Measurements from ENCODE around the gene MTOR. TPM values are rescaled to one million over a fixed set of nuclear protein-coding genes. Genes with fewer than 3 reads are reported as not detected.
"Not testable (repeated sequence)": the region's sequence is repeated elsewhere in the genome, so short reads cannot be mapped to it uniquely, and the experiment has no call there.

MTOR gene
- total and polyA plus RNA-seq, 2 donors = 21.0 to 26.5 TPM

GRCh38 chr1:11194407-11195176, 67.8 kb downstream of the MTOR start:
- Histone ChIP-seq H3K27ac (ENCODE audit: low read depth) (no peak overlapping the region), H3K4me1 (ENCODE audit: insufficient read depth) (no peaks in the 10 kb centered on the region), H3K36me3 (ENCODE audit: insufficient read depth) (peaks cover 10% of the 10 kb centered on the region), H3K4me3 (ENCODE audit: low read depth, low read length) (no peak overlapping the region)
- WGBS = 91% methylated on average over 14 of the region's 14 CpGs
- no peak for DNase-seq (ENCODE audit: extremely low spot score)

- WGBS = 93% methylated on average over 11 of the region's 11 CpGs
- H3K36me3 ChIP-seq (ENCODE audit: insufficient read depth) = peaks cover 8% of the 10 kb centered on the region
Observed at GRCh38 chr1:11193376-11193775, 69.0 kb downstream of the MTOR start.

GRCh38 chr1:11188858-11189451, 73.4 kb downstream of the MTOR start, which contains the start of gene ANGPTL7:
Gene ANGPTL7 (plus strand): TSS chr1:11189355. CDS start chr1:11189580, 225 bp downstream.
- DNase-seq (ENCODE audit: extremely low spot score) = no peak
- Histone ChIP-seq H3K36me3 (ENCODE audit: insufficient read depth) (peaks cover 2% of the 10 kb centered on the region), H3K4me1 (ENCODE audit: insufficient read depth) (no peaks in the 10 kb centered on the region), H3K27ac (ENCODE audit: low read depth) (no peak within 1 kb of the TSS), H3K4me3 (ENCODE audit: low read depth, low read length) (no peak within 1 kb of the TSS)
- WGBS = 73% methylated on average over 8 of the region's 8 CpGs

More at GRCh38 chr1:11193376-11193775, 69.0 kb downstream of the MTOR start:
- Histone ChIP-seq H3K4me3 (ENCODE audit: low read depth, low read length) (no peak overlapping the region), H3K4me1 (ENCODE audit: insufficient read depth) (no peaks in the 10 kb centered on the region), H3K27ac (ENCODE audit: low read depth) (no peak overlapping the region)
- no peak for DNase-seq (ENCODE audit: extremely low spot score)

- WGBS = 61% methylated on average over 1 of the region's 1 CpG
- Histone ChIP-seq H3K4me1 (ENCODE audit: insufficient read depth) (no peaks in the 10 kb centered on the region), H3K27ac (ENCODE audit: low read depth) (no peak overlapping the region), H3K36me3 (ENCODE audit: insufficient read depth) (peaks cover under 1% of the 10 kb centered on the region), H3K4me3 (ENCODE audit: low read depth, low read length) (no peak overlapping the region)
- no peak for DNase-seq (ENCODE audit: extremely low spot score)
Observed at GRCh38 chr1:11188381-11188780, 74.0 kb downstream of the MTOR start.

- no peaks in the 10 kb centered on the region for H3K4me1 ChIP-seq (ENCODE audit: insufficient read depth)
- no peak for DNase-seq (ENCODE audit: extremely low spot score)
- H3K27ac ChIP-seq (ENCODE audit: low read depth) = no peak overlapping the region
- no peaks in the 10 kb centered on the region for H3K36me3 ChIP-seq (ENCODE audit: insufficient read depth)
- no peak overlapping the region for H3K4me3 ChIP-seq (ENCODE audit: low read depth, low read length)
- WGBS = 64% methylated on average over 2 of the region's 2 CpGs
Observed at GRCh38 chr1:11187931-11188330, 74.4 kb downstream of the MTOR start.

GRCh38 chr1:11187494-11187893, 74.9 kb downstream of the MTOR start:
- H3K36me3 ChIP-seq (ENCODE audit: insufficient read depth) = no peaks in the 10 kb centered on the region
- H3K27ac ChIP-seq (ENCODE audit: low read depth) = no peak overlapping the region
- H3K4me3 ChIP-seq (ENCODE audit: low read depth, low read length) = no peak overlapping the region
- DNase-seq (ENCODE audit: extremely low spot score) = no peak
- 72% methylated on average over 2 of the region's 2 CpGs for WGBS
- H3K4me1 ChIP-seq (ENCODE audit: insufficient read depth) = no peaks in the 10 kb centered on the region

GRCh38 chr1:11187000-11187399, 75.4 kb downstream of the MTOR start:
- Histone ChIP-seq H3K4me1 (ENCODE audit: insufficient read depth) (no peaks in the 10 kb centered on the region), H3K4me3 (ENCODE audit: low read depth, low read length) (no peak overlapping the region), H3K27ac (ENCODE audit: low read depth) (no peak overlapping the region), H3K36me3 (ENCODE audit: insufficient read depth) (no peaks in the 10 kb centered on the region)
- 93% methylated on average over 3 of the region's 3 CpGs for WGBS
- no peak for DNase-seq (ENCODE audit: extremely low spot score)

- Histone ChIP-seq H3K36me3 (ENCODE audit: insufficient read depth) (no peaks in the 10 kb centered on the region), H3K27ac (ENCODE audit: low read depth) (no peak overlapping the region), H3K4me1 (ENCODE audit: insufficient read depth) (no peaks in the 10 kb centered on the region), H3K4me3 (ENCODE audit: low read depth, low read length) (no peak overlapping the region)
- no peak for DNase-seq (ENCODE audit: extremely low spot score)
- WGBS = 92% methylated on average over 1 of the region's 1 CpG
Observed at GRCh38 chr1:11184973-11185372, 77.4 kb downstream of the MTOR start.

- no peak overlapping the region for H3K27ac ChIP-seq (ENCODE audit: low read depth)
- no peak overlapping the region for H3K4me3 ChIP-seq (ENCODE audit: low read depth, low read length)
- no peak for DNase-seq (ENCODE audit: extremely low spot score)
- peaks cover 2% of the 10 kb centered on the region for H3K4me1 ChIP-seq (ENCODE audit: insufficient read depth)
- no peaks in the 10 kb centered on the region for H3K36me3 ChIP-seq (ENCODE audit: insufficient read depth)
- WGBS = 98% methylated on average over 3 of the region's 3 CpGs
Observed at GRCh38 chr1:11182884-11183283, 79.5 kb downstream of the MTOR start.

GRCh38 chr1:11180342-11180744, 82.0 kb downstream of the MTOR start:
- H3K4me3 ChIP-seq (ENCODE audit: low read depth, low read length) = no peak overlapping the region
- H3K4me1 ChIP-seq (ENCODE audit: insufficient read depth) = peaks cover 2% of the 10 kb centered on the region
- DNase-seq (ENCODE audit: extremely low spot score) = no peak
- H3K27ac ChIP-seq (ENCODE audit: low read depth) = no peak overlapping the region
- no peaks in the 10 kb centered on the region for H3K36me3 ChIP-seq (ENCODE audit: insufficient read depth)

- not testable (repeated sequence) for H3K27ac ChIP-seq (ENCODE audit: low read depth); H3K4me3 ChIP-seq (ENCODE audit: low read depth, low read length); H3K36me3 ChIP-seq (ENCODE audit: insufficient read depth); H3K4me1 ChIP-seq (ENCODE audit: insufficient read depth); DNase-seq (ENCODE audit: extremely low spot score)
- WGBS = 61% methylated on average over 3 of the region's 3 CpGs
Observed at GRCh38 chr1:11179749-11180148, 82.6 kb downstream of the MTOR start.

GRCh38 chr1:11179125-11179524, 83.2 kb downstream of the MTOR start:
- Histone ChIP-seq H3K4me3 (ENCODE audit: low read depth, low read length) (no peak overlapping the region), H3K27ac (ENCODE audit: low read depth) (no peak overlapping the region), H3K36me3 (ENCODE audit: insufficient read depth) (no peaks in the 10 kb centered on the region), H3K4me1 (ENCODE audit: insufficient read depth) (peaks cover 2% of the 10 kb centered on the region)
- no peak for DNase-seq (ENCODE audit: extremely low spot score)

GRCh38 chr1:11178021-11179015, 84.0 kb downstream of the MTOR start:
- Histone ChIP-seq H3K4me3 (ENCODE audit: low read depth, low read length) (no peak overlapping the region), H3K27ac (ENCODE audit: low read depth) (no peak overlapping the region), H3K4me1 (ENCODE audit: insufficient read depth) (peaks cover 2% of the 10 kb centered on the region), H3K36me3 (ENCODE audit: insufficient read depth) (no peaks in the 10 kb centered on the region)
- WGBS = 47% methylated on average over 7 of the region's 7 CpGs
- no peak for DNase-seq (ENCODE audit: extremely low spot score)
